IPS-18c (cell line): ENCODE measurements around the gene PPP1CC.
"Not testable (repeated sequence)": the region's sequence is repeated elsewhere in the genome, so short reads cannot be mapped to it uniquely, and the experiment has no call there.

Experiments
- H3K4me3 ChIP-seq: 2 replicates; pipeline ENCODE4 v1.7.0; 2013; ENCODE audit warnings: low read depth, mild to moderate bottlenecking, low read length, moderate library complexity; ENCODE audit not compliant: insufficient read depth
- H3K9me3 ChIP-seq: one replicate; pipeline ENCODE4 v1.6.1; 2013; ENCODE audit warnings: mild to moderate bottlenecking, low read length, moderate library complexity; ENCODE audit not compliant: control insufficient read depth, insufficient read depth

Gene PPP1CC

DNA sequence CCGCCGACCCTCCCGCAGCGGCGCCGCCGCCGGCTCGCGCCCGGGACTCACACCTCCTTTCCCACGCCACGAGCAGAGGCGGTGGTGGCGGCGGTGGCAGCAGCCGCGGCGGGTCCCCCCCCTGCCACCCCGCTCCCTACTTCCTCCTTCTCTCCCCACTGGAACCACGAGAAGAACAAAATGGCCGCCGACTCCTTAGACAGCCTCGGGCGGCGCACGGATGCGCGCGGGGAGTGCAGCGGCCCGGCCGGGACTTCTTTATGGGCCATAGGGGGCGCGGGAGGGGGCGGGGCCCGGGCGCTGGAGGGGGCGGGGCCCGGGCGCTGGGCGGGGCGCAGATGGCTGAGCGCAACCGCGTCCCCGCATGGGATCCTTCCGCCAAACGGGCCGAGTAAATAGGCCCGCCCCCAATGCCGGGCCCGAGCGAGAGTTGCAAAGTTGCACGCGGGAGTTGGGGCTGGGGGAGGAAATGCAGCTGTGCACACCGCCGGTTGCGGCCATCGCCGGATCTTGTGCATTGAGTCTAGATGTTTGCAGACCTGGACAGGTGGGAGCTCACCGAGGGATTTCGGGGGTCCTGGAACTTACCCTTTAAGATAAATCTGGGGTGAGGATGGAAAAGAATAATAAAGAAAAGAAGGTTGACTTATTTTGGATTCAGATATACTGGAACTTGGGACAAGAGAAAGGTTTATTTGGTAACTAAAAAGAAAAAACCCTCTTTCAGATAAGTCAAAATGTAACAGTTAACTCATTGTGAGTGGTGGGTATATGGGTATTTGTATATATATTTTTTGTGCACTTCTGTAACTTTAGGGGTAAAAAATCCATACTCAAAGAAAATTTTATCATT is at the start of gene PPP1CC:
PPP1CC (minus strand) TSS at position 174 of the 853 bp plus-strand sequence. CDS start 184 bp downstream, outside the sequence.
- H3K4me3 ChIP-seq, result peak within 1 kb of the TSS; percentile 83

DNA sequence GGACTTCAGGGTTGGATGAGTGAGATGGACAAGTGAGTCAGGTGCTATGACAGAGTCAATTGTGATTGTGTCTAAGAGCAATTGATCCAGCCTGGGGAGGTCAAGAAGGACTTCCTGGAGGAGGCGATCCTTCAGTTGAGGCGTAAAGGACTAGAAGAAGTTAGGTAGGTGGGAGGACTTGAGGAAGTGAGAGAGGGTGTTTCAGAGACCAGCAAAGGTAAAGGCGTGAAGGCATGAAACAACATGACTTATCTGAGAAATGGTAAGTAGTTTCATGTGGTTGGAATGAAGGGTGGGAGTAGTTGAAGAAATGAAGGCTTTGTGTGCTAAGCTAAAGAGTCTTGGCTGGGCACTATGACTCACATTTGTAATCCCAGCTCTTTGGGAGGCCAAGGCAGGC is 48.9 kb upstream of the PPP1CC start:
- no peak overlapping the region for H3K4me3 ChIP-seq
- peaks cover 3% of the 10 kb centered on the region for H3K9me3 ChIP-seq

More for the DNA sequence above, at the start of gene PPP1CC:
- no peaks in the 10 kb centered on the region for H3K9me3 ChIP-seq

DNA sequence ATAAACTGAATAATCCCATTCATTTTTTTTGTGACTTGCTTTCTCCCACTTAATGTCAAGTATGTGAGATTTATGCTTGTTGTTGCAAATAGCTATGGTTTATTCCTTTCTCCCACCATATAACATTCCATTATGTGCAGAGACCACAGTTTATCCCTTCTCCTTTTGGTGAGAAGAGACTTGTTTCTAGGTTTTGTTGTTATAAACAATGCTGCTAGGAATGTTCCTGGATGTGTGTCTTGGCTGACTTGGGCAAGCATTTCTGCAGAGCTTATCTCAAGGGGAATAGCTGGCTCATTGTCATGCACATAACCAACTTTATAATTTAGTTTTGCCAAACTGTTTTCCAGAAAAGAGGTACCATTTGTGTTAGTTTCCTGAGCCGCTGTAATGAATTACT is 47.6 kb upstream of the PPP1CC start:
- Histone ChIP-seq H3K9me3 (peaks cover 3% of the 10 kb centered on the region), H3K4me3 (no peak overlapping the region)

DNA sequence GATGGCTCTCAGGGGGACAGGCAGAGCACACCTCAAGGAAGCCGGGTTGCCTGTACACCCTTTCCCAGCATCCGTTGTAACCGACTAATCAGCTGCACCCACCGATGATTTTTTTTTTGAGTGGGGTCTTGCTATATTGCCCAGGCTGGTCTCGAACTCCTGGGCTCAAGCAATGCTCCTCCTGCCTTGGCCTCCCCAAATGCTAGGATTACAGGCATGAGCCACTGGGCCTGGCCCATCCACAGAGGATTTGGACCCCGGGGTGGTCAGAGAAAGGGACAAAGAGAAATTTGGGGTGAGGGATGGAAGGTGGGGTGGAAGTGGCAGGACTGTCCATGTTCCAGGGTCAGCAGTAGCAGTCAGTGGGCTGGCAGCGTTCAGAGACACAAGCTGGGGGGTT is 43.3 kb upstream of the PPP1CC start:
- H3K4me3 ChIP-seq, result no peak overlapping the region
- H3K9me3 ChIP-seq, result peaks cover 3% of the 10 kb centered on the region

DNA sequence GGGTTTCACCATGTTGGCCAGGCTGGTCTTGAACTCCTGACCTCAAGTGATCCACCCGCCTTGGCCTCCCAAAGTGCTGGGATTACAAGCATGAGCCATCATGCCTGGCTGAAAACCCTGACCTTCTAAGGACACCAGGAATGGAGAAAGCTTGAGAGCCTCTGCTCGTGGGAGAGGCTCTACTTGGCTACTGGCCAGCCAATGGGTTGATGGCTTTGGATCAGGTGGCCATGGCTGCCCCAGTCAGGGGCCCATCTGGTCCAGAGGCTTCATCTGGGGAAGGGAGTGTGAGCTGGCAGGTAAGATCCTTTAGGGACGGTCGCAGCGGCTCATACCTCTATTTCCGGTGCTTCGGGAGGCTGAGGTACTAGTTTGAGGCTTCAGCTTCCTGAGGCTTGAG is 42.5 kb upstream of the PPP1CC start:
- H3K4me3 ChIP-seq, result no peak overlapping the region
- H3K9me3 ChIP-seq, result peaks cover 5% of the 10 kb centered on the region

DNA sequence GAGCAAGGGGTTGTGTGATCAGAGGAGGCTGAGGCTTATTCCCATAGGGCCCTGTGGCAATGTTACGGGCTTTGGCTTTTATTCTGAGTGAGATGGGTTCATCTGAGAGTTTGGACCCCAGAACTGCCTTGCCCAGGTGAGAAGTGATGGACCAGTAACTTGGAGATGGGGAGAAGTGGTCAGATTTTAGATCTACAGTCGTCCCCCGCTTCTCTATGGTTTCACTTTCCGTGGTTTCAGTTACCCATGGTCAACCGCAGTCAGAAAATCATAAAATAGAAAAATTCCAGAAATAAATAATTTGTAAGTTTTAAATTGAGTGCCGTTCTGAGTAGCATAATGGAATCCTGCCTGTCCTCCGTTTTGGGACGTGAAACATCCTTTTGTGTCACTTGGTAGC is 40.2 kb upstream of the PPP1CC start:
- H3K4me3 ChIP-seq, result no peak overlapping the region
- H3K9me3 ChIP-seq, result peaks cover 5% of the 10 kb centered on the region

DNA sequence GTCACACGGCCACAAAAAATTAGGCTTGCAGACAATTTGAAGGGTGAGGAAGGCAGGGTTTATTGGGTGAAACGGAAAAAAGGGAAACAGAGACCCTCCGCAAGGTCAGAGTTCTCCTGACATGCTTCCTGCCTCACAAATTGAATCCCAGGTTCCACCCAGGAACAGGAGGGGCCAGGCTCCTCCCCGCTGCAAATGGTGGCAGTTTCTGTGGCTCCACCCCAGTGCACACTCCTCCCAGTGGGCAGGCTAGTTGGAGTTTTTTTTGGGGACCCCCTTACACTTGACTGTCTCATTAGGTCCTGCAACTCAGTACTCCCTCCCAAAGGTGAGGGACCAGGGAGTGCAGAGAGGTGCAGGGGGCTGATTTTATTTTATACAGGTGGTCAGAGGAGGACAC is 39.4 kb upstream of the PPP1CC start:
- H3K9me3 ChIP-seq, result peaks cover 5% of the 10 kb centered on the region
- no peak overlapping the region for H3K4me3 ChIP-seq

DNA sequence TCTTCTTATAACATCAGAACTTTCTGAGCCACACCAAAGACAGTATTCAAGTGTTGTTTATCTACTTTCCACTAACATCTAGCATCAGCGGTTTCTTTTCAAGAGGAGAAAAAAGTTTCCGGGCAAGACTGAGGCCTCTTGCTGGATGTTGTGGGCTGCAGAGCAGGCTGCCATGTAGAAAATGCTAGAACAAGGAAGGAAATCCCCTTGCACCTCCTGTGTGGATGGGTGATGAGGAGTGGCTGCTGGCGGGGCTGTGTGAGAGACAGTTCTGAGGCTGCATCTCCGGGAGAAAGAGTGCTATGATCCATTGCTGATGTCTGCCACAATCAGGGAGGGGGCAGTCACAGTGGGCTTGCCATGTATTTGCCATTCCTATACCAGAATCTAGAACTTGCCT is 37.8 kb upstream of the PPP1CC start:
- H3K4me3 ChIP-seq, result no peak overlapping the region
- H3K9me3 ChIP-seq, result peaks cover 5% of the 10 kb centered on the region

DNA sequence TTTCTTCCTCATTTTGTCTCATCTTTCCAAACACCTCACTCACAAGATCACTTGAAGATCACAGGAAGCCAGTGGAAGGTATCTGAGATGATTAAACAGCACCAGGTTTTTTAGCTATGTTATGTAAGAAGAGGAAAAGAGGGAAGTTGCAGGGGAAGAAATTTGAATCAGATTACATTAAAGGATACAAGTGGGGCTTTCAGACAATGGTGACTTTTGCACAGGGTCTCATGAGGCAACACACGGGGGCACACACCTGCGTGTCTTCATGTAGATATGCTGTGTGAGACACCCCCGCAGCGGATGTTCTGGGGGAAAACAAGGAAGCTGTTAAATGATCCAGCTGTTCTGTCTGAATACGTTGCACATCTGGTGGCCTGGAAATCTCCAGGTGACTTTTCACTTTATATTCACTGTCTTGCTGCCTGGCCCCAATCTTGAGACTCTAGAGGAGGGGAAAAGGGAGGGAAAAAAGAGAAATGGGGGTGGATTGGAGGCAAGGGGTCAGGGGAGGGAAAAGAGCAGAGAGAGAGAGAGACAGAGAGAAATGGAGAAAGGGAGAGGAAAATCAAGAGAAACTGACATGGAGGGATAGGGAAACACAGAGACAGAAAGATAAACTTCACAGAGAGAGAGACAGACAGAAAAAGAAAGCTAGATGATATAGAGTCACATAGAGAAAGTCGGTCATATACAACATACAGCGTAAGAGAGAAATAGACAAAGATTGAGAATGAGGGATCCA is 36.3 kb upstream of the PPP1CC start:
- H3K4me3 ChIP-seq, result no peak overlapping the region
- peaks cover 5% of the 10 kb centered on the region for H3K9me3 ChIP-seq

DNA sequence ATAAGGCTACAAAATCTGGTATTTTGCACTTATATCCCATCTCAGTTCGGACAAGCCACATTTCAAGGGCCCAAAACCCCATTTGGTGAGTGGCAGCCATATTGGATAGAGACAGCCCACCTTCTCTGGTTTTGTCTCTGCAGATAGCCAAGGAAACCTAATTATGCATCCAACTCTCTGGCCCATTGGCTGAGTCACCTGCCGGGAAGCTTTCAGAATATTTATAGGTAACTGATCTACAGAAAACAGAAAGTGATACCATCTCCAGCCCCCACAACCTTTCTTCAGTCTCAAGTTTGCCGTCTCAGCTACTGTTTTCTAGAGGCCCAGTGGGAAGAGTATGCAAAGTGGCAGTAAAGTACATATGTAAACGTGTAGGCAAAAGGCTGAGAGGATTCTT is 33.7 kb upstream of the PPP1CC start:
- H3K4me3 ChIP-seq, result no peak overlapping the region
- H3K9me3 ChIP-seq, result peaks cover 6% of the 10 kb centered on the region

DNA sequence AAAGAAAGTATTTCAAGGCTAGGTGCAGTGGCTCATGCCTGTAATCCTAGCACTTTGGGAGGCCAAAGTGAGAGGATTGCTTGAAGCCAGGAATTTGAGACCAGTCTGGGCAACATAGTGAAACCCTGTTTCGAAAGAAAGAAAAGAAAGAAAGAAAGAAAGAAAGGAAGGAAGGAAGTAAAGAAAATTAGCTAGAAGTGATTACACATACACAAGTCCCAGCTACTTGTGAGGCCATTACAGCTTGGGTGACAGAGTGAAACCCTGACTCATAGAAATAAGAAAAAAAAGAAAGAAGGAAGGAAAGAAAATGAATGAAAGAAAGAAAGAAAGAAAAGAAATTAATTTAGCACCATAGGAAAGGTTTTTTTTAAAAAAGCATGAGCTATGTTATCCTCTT is 33.3 kb upstream of the PPP1CC start:
- H3K4me3 ChIP-seq, result no peak overlapping the region
- H3K9me3 ChIP-seq, result peaks cover 8% of the 10 kb centered on the region

DNA sequence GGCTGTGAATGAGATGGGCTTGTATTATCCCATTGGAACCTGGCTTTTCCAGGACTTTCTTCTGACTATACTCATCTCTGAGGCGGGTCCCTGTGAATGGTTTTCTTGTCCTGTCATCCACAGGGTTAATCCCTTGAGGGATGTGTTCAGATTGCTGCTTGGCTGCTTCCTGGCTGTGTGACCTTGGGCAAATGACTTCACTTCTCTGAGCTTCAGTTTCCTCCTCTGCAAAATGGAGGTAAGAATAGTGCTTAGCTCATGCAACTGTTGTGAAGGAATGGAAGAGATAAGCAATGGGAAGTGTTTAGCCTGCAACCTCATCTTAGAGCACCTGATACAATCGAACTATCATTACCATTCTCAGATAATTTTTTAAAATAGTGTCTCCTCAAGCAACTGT is 32.1 kb upstream of the PPP1CC start:
- peaks cover 6% of the 10 kb centered on the region for H3K9me3 ChIP-seq
- H3K4me3 ChIP-seq, result no peak overlapping the region

DNA sequence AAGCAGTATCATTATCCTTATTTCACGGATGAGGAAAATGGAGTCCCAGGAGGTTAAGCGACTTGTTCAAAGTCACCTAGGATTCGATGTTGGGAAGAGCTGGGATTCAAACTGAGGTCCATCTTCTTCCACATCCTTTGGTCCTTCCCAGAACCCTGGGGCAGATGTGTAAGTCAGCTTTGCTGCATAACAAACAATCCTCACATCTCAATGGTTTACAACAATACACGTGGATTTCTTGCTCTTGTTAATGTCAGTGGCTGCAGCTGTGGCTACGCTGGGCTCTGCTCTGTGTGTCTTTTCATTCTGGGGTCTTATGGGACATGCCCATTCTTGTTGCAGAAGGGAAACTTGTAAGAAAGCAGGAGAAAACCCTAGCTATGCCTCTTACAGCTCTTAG is 26.3 kb upstream of the PPP1CC start:
- peaks cover 6% of the 10 kb centered on the region for H3K9me3 ChIP-seq
- H3K4me3 ChIP-seq, result no peak overlapping the region

DNA sequence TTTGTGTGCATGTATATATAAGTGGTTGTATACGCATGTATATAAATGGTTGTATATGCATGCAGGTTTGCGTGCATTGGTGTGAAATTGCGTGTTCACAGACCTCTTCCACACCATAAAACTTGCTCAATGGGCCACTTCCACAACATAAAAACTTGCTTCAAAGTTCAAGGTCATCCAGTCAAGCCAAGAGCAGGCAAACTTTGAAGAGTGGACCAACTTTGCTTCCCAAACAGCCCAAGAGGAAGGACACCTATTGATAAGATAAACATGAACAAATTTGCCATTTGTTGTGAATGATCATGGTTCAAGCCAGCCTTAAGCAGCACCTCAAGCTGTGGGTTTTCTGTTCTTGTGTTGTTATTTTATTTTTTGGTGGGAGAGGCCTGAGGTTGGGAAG is 25.2 kb upstream of the PPP1CC start:
- Histone ChIP-seq H3K4me3 (no peak overlapping the region), H3K9me3 (peaks cover 6% of the 10 kb centered on the region)

DNA sequence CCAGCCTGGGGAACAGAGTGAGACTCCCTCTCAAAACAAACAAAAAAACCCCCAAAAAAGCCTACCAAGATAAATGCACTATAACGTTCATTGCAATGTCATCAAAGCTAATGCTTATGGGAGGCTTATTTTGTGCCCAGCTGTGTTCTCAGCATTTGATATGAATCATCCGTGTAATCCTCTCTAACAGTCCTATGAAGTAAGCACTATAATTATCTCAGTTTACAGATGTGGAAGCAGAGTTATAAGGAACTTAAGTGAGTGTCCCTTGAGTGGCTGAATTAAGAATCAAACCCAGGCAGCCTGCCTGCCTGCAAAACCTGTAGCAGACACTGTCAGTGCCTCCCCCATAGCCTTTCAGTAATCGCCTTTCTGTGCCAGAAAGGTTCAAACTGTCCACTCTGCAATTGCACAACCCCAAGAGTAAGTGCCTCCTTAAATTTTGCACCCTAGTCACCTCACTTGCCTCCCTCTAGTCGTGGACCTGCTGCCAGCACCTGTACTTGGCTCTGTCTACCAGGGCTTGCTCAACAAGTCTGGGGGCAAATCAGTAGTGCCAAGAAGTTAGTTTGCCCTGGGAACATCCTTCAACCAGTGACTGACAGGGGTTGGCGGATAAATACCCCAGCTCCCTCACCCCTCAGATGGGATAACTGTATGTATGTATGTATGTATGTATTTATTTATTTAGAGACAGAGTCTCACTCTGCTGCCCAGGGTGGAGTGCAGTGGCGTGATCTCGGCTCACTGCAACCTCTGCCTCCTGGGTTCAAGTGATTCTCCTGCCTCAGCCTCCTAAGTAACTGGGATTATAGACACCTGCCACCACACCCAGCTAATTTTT is 23.8 kb upstream of the PPP1CC start:
- Histone ChIP-seq H3K4me3 (no peak overlapping the region), H3K9me3 (peaks cover 2% of the 10 kb centered on the region)

DNA sequence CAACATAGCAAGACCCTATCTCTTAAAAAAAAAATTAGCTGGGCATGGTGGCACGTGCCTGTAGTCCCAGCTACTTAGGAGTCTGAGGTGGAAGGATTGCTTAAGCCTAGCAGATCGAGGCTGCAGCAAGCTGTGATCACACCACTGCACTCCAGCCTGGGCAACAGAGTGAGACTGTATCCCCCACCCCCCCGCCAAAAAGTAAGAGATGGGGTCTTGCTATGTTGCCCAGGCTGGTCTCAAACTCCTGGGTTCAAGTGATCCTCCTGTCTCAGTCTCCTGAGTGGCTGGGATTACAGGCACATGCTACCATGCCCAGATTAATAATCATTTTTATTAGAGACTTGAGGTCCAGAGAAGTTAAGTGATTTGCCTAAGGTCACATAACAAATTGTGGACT is 22.9 kb upstream of the PPP1CC start:
- H3K9me3 ChIP-seq, result not testable (repeated sequence)

DNA sequence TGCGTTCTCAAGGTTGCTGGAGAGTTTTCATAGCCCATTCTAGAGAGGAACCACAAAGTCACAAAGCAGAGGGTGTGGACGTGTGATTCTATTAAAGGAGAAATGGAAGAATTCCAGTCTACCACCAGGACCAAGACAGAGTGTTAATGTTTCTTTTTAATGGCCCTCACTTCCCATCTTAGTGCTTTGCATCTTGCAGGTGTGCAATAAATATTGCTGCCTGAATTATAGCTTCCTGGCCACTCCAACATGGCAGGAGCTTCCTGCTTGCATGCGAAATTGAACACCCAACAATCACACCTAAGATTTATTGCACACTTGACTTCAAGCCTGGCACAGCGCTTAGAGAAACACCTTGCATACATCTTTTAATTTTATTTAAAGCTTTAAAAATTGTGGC is 22.4 kb upstream of the PPP1CC start:
- Histone ChIP-seq H3K9me3 (no peaks in the 10 kb centered on the region), H3K4me3 (no peak overlapping the region)

More for the DNA sequence above, 22.9 kb upstream of the PPP1CC start:
- H3K4me3 ChIP-seq, result not testable (repeated sequence)
